ENCODE data around the gene ZSWIM8. TPM values are rescaled to one million over a fixed set of nuclear protein-coding genes. Genes with fewer than 3 reads are reported as not detected.
A peak's percentile ranks its signal among the peaks of the same experiment; 100 is the strongest.

The ZSWIM8 gene
- total RNA-seq, 4 donors from 2014 or later = 48.4 to 121 (median 101) TPM

DNA sequence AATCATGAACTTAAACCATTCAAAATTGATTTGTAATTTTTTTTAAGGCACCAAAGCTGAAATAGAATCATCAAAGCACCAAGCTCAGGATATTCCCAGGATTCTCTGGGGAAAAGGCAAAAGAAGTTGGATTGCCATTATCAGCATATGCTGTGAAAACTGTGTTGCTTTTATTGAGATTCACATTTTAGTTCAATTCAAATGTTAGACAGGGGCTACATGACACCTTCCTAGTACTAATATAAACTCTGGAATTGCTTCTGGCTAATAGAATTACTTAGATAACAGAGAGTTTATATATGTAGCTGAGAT is 30.3 kb downstream of the ZSWIM8 start:
- Histone ChIP-seq H3K36me3 (peaks cover 0 to 77% of the 10 kb centered on the region in 2 donors), H3K9me3 (no peaks in the 10 kb centered on the region), H3K27ac (peak overlapping the region in 3 of 4 donors; percentile 25 to 72 (median 61)), H3K4me3 (no peak overlapping the region), H3K4me1 (peaks cover 0 to 32% (median 0%) of the 10 kb centered on the region in 3 donors), H3K27me3 (no peaks in the 10 kb centered on the region)
- TF ChIP-seq POLR2A (IDR thresholded peaks at IDR 0.05) = no peak
- no peak for TF ChIP-seq POLR2AphosphoS5 (IDR thresholded peaks at IDR 0.05)
- ATAC-seq = no peak

GRCh38 chr10:73816917-73817729 is 31.7 kb downstream of the ZSWIM8 start:
- TF ChIP-seq POLR2A (IDR thresholded peaks at IDR 0.05) (no peak), POLR2AphosphoS5 (IDR thresholded peaks at IDR 0.05) (no peak), EP300 (IDR thresholded peaks at IDR 0.05) (no peak)
- TF ChIP-seq, protein P1, sequence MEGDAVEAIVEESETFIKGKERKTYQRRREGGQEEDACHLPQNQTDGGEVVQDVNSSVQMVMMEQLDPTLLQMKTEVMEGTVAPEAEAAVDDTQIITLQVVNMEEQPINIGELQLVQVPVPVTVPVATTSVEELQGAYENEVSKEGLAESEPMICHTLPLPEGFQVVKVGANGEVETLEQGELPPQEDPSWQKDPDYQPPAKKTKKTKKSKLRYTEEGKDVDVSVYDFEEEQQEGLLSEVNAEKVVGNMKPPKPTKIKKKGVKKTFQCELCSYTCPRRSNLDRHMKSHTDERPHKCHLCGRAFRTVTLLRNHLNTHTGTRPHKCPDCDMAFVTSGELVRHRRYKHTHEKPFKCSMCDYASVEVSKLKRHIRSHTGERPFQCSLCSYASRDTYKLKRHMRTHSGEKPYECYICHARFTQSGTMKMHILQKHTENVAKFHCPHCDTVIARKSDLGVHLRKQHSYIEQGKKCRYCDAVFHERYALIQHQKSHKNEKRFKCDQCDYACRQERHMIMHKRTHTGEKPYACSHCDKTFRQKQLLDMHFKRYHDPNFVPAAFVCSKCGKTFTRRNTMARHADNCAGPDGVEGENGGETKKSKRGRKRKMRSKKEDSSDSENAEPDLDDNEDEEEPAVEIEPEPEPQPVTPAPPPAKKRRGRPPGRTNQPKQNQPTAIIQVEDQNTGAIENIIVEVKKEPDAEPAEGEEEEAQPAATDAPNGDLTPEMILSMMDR (IDR thresholded peaks at IDR 0.05) = no peak
- no peaks in the 10 kb centered on the region for H3K9me3 ChIP-seq
- no peak overlapping the region for H3K4me3 ChIP-seq
- H3K27me3 ChIP-seq = no peaks in the 10 kb centered on the region
- WGBS, 2 donors (ENCODE audit: low coverage in 1 of 2) = 66 to 68% methylated on average over 6 to 8 of the region's 10 CpGs
- peaks cover 0 to 29% (median 0%) of the 10 kb centered on the region in 3 donors for H3K4me1 ChIP-seq
- peaks cover 0 to 90% of the 10 kb centered on the region in 2 donors for H3K36me3 ChIP-seq
- no peak for ATAC-seq
- peak overlapping the region in 3 of 4 donors; percentile 21 to 72 (median 61) for H3K27ac ChIP-seq

- no peak for ATAC-seq
- Histone ChIP-seq H3K4me1 (peaks cover 0 to 27% (median 0%) of the 10 kb centered on the region in 3 donors), H3K4me3 (no peak overlapping the region), H3K27ac (peak overlapping the region in 2 of 4 donors; percentile 61 to 72), H3K27me3 (no peaks in the 10 kb centered on the region), H3K9me3 (no peaks in the 10 kb centered on the region), H3K36me3 (peaks cover 0 to 94% of the 10 kb centered on the region in 2 donors)
- 93 to 100% methylated on average over 1 to 3 of the region's 5 CpGs for WGBS, 2 donors (ENCODE audit: low coverage in 1 of 2)
- no peak for TF ChIP-seq POLR2A (IDR thresholded peaks at IDR 0.05)
- no peak for TF ChIP-seq EP300 (IDR thresholded peaks at IDR 0.05)
- TF ChIP-seq POLR2AphosphoS5 (IDR thresholded peaks at IDR 0.05) = no peak
- TF ChIP-seq, protein P1 (IDR thresholded peaks at IDR 0.05) = no peak
Observed at GRCh38 chr10:73817826-73818225, 32.4 kb downstream of the ZSWIM8 start.

GRCh38 chr10:73818402-73818801 is 33.0 kb downstream of the ZSWIM8 start:
- no peak for TF ChIP-seq POLR2AphosphoS5 (IDR thresholded peaks at IDR 0.05)
- TF ChIP-seq POLR2A (IDR thresholded peaks at IDR 0.05) = no peak
- no peak for TF ChIP-seq EP300 (IDR thresholded peaks at IDR 0.05)
- TF ChIP-seq, protein P1 (IDR thresholded peaks at IDR 0.05) = no peak
- ATAC-seq = no peak
- H3K27ac ChIP-seq = peak overlapping the region in 3 of 4 donors; percentile 32 to 72 (median 61)
- H3K4me3 ChIP-seq = no peak overlapping the region
- no peaks in the 10 kb centered on the region for H3K27me3 ChIP-seq
- WGBS, 2 donors (ENCODE audit: low coverage in 1 of 2) = no CpG with 5 or more reads among the region's 10 CpGs
- H3K36me3 ChIP-seq = peaks cover 0 to 94% of the 10 kb centered on the region in 2 donors
- no peaks in the 10 kb centered on the region for H3K9me3 ChIP-seq
- peaks cover 0 to 27% (median 0%) of the 10 kb centered on the region in 3 donors for H3K4me1 ChIP-seq

- WGBS, 2 donors (ENCODE audit: low coverage in 1 of 2) = 47 to 61% methylated on average over 2 to 4 of the region's 5 CpGs
- Histone ChIP-seq H3K27ac (peak overlapping the region in 3 of 4 donors; percentile 61 to 72 (median 63)), H3K4me1 (peaks cover 0 to 27% (median 0%) of the 10 kb centered on the region in 3 donors), H3K36me3 (peaks cover 0 to 94% of the 10 kb centered on the region in 2 donors), H3K27me3 (no peaks in the 10 kb centered on the region), H3K4me3 (no peak overlapping the region), H3K9me3 (no peaks in the 10 kb centered on the region)
- TF ChIP-seq, protein P1 (IDR thresholded peaks at IDR 0.05) = no peak
- TF ChIP-seq POLR2A (IDR thresholded peaks at IDR 0.05) (no peak), EP300 (IDR thresholded peaks at IDR 0.05) (no peak), POLR2AphosphoS5 (IDR thresholded peaks at IDR 0.05) (no peak)
- ATAC-seq = no peak
Observed at GRCh38 chr10:73819081-73819480, 33.7 kb downstream of the ZSWIM8 start.
